ENCODE results near the gene OR10J1. TPM values are rescaled to one million over a fixed set of nuclear protein-coding genes. Genes with fewer than 3 reads are reported as not detected.

OR10J1 gene
- total RNA-seq, 2 experiments from 2014 or later: not detected

DNA sequence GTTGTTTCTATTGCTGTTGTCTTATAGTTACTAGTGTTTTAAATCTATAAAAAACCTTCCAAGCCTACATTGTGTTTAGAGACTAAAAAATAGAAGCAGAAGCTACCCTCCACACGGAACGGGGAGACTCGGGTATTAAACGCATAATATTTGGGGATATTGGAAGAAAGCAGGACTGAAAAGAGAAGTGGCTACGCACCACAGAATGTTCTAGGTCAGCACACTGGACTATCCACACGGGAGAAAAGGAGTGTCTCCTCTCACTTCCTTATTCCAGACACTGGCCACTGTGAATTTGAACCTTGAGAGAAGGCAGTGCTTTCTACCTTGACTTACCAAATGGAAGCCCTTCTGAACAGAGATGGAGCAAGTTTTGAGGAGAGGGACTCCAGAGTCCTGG lies 8.5 kb upstream of the OR10J1 start:
- H3K36me3 ChIP-seq (ENCODE audit: insufficient read depth, low read length): no peaks in the 10 kb centered on the region
- no TSS peak for BruUV-seq (replicated peaks)
- no peaks in the 10 kb centered on the region for H3K4me1 ChIP-seq (ENCODE audit: insufficient read depth, low read length, poor library complexity, severe bottlenecking)
- ChIA-PET CTCF (ENCODE audit: unreplicated experiment) (no interaction called here), POLR2A (no interaction called here)
- H3K4me3 ChIP-seq (ENCODE audit: low read depth, low read length, poor library complexity, severe bottlenecking): no peak overlapping the region
- H3K79me2 ChIP-seq (ENCODE audit: insufficient read depth, low read depth, low read length): no peaks in the 10 kb centered on the region
- DNase-seq (ENCODE audit: low spot score): no peak
- H3K4me2 ChIP-seq (ENCODE audit: low read length): no peak overlapping the region
- intact Hi-C loops (cut with micrococcal nuclease; ENCODE audit: unreplicated experiment): no loop called here
- TF ChIP-seq, protein P1, sequence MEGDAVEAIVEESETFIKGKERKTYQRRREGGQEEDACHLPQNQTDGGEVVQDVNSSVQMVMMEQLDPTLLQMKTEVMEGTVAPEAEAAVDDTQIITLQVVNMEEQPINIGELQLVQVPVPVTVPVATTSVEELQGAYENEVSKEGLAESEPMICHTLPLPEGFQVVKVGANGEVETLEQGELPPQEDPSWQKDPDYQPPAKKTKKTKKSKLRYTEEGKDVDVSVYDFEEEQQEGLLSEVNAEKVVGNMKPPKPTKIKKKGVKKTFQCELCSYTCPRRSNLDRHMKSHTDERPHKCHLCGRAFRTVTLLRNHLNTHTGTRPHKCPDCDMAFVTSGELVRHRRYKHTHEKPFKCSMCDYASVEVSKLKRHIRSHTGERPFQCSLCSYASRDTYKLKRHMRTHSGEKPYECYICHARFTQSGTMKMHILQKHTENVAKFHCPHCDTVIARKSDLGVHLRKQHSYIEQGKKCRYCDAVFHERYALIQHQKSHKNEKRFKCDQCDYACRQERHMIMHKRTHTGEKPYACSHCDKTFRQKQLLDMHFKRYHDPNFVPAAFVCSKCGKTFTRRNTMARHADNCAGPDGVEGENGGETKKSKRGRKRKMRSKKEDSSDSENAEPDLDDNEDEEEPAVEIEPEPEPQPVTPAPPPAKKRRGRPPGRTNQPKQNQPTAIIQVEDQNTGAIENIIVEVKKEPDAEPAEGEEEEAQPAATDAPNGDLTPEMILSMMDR (conservative IDR thresholded peaks at IDR 0.05; ENCODE audit: low read length): no peak
- no peak for TF ChIP-seq EZH2phosphoT487 (IDR thresholded peaks at IDR 0.05; ENCODE audit: borderline replicate concordance, low read depth, low read length)
- H3K27ac ChIP-seq (ENCODE audit: low read depth, low read length, poor library complexity, severe bottlenecking): no peak overlapping the region
- no peaks in the 10 kb centered on the region for H4K20me1 ChIP-seq (ENCODE audit: insufficient read depth, low read length)
- H2AFZ ChIP-seq (ENCODE audit: low read length): no peak overlapping the region
- H3K9me2 ChIP-seq (ENCODE audit: insufficient read depth, low read length): no peaks in the 10 kb centered on the region
- H3K9me3 ChIP-seq (ENCODE audit: low read length): no peaks in the 10 kb centered on the region

DNA sequence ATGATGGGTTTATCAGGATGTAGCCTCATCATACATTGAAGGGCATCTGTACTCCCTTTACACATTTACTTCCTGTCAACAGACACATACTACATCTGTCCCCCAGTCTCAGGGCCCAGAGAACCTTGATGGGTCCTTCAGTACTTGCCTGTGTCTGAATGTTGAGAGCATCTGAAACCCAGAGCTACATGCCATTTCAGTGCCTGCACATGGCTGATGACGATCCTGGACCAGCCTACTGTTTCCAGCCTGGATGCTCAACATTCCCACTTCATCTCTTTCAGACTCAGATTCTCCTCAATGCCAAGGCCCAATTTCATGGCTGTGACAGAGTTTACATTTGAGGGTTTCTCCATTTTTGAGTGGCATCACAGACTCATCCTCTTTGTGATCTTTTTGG lies 7.6 kb upstream of the OR10J1 start, which contains the start of gene OR10J4:
Gene OR10J4, plus strand, starts transcription at position 301 of the 400 bp plus-strand sequence.
- ChIA-PET POLR2A (interaction anchor here (0.6 kb wide), 1 partner anchor 17 kb away, joined by 3 read pairs; no protein-coding TSS in a partner anchor), CTCF (ENCODE audit: unreplicated experiment) (no interaction called here)
- no peak within 1 kb of the TSS for H3K4me2 ChIP-seq (ENCODE audit: low read length)
- DNase-seq (ENCODE audit: low spot score): no peak
- H4K20me1 ChIP-seq (ENCODE audit: insufficient read depth, low read length): no peaks in the 10 kb centered on the region
- no peaks in the 10 kb centered on the region for H3K79me2 ChIP-seq (ENCODE audit: insufficient read depth, low read depth, low read length)
- no peaks in the 10 kb centered on the region for H3K36me3 ChIP-seq (ENCODE audit: insufficient read depth, low read length)
- intact Hi-C loops (cut with micrococcal nuclease; ENCODE audit: unreplicated experiment): no loop called here
- H3K9me3 ChIP-seq (ENCODE audit: low read length): no peaks in the 10 kb centered on the region
- H3K4me1 ChIP-seq (ENCODE audit: insufficient read depth, low read length, poor library complexity, severe bottlenecking): no peaks in the 10 kb centered on the region
- TF ChIP-seq EZH2phosphoT487 (IDR thresholded peaks at IDR 0.05; ENCODE audit: borderline replicate concordance, low read depth, low read length): no peak
- H3K27ac ChIP-seq (ENCODE audit: low read depth, low read length, poor library complexity, severe bottlenecking): no peak within 1 kb of the TSS
- no TSS peak for BruUV-seq (replicated peaks)
- H3K4me3 ChIP-seq (ENCODE audit: low read depth, low read length, poor library complexity, severe bottlenecking): no peak within 1 kb of the TSS
- no peak within 1 kb of the TSS for H2AFZ ChIP-seq (ENCODE audit: low read length)
- H3K9me2 ChIP-seq (ENCODE audit: insufficient read depth, low read length): no peaks in the 10 kb centered on the region

DNA sequence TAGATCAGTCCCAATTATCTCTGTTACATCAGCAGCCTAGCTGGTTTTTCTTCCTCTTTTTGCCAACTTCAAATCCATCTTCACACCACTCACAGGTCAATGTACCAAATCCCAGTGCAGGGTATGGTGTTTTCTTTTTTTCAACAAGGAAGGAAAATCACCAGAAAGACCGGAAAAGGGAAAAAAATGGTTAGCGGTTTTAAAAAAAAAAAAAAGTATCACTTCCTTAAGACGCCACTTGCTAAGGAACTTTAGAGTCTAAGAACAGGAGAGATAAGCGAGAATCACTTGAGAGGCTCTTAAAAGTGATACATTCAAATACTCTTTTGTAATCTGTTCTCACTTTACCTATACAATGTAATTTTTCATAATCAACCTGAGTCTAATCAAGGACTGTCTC lies 3.1 kb upstream of the OR10J1 start:
- Histone ChIP-seq H4K20me1 (ENCODE audit: insufficient read depth, low read length) (no peaks in the 10 kb centered on the region), H3K79me2 (ENCODE audit: insufficient read depth, low read depth, low read length) (no peaks in the 10 kb centered on the region), H3K4me3 (ENCODE audit: low read depth, low read length, poor library complexity, severe bottlenecking) (no peak overlapping the region), H3K9me2 (ENCODE audit: insufficient read depth, low read length) (no peaks in the 10 kb centered on the region), H3K36me3 (ENCODE audit: insufficient read depth, low read length) (no peaks in the 10 kb centered on the region), H2AFZ (ENCODE audit: low read length) (no peak overlapping the region), H3K27ac (ENCODE audit: low read depth, low read length, poor library complexity, severe bottlenecking) (no peak overlapping the region), H3K4me1 (ENCODE audit: insufficient read depth, low read length, poor library complexity, severe bottlenecking) (no peaks in the 10 kb centered on the region), H3K4me2 (ENCODE audit: low read length) (no peak overlapping the region), H3K9me3 (ENCODE audit: low read length) (no peaks in the 10 kb centered on the region)
- TF ChIP-seq, protein P1 (conservative IDR thresholded peaks at IDR 0.05; ENCODE audit: low read length): no peak
- no peak for TF ChIP-seq EZH2phosphoT487 (IDR thresholded peaks at IDR 0.05; ENCODE audit: borderline replicate concordance, low read depth, low read length)
- no peak for DNase-seq (ENCODE audit: low spot score)
- no TSS peak for BruUV-seq (replicated peaks)
- intact Hi-C loops (cut with micrococcal nuclease; ENCODE audit: unreplicated experiment): no loop called here
- CTCF ChIA-PET (ENCODE audit: unreplicated experiment): no interaction called here
- POLR2A ChIA-PET: interaction anchor here (1.1 kb wide), 1 partner anchor 8 kb away, joined by 4 read pairs; no protein-coding TSS in a partner anchor
